ENCODE data around the gene ATN1. TPM values are rescaled to one million over a fixed set of nuclear protein-coding genes. Genes with fewer than 3 reads are reported as not detected.

Gene ATN1
- total RNA-seq, 1 experiment from 2014 or later, result 82.3 TPM

- ChIA-PET CTCF (no interaction called here), POLR2A (no interaction called here)
- Histone ChIP-seq H3K4me3 (ENCODE audit: low read depth in 2 of 2, low read length in 2 of 2) (no peak overlapping the region), H3K27me3 (ENCODE audit: control insufficient read depth, insufficient read depth, low read length) (no peaks in the 10 kb centered on the region), H3K36me3 (ENCODE audit: control insufficient read depth, insufficient read depth, low read length) (peaks cover 16% of the 10 kb centered on the region), H3K9me3 (ENCODE audit: control insufficient read depth, insufficient read depth, low read depth, low read length) (no peaks in the 10 kb centered on the region), H3K4me1 (ENCODE audit: control insufficient read depth, insufficient read depth, low read length) (peaks cover 26% of the 10 kb centered on the region), H3K27ac (ENCODE audit: low read length) (no peak overlapping the region; the same call in 1 of the 2 replicates)
- TF ChIP-seq TCF7L2 (IDR thresholded peaks at IDR 0.05; ENCODE audit: low read depth, low read length) (no peak), POLR2AphosphoS5 (IDR thresholded peaks at IDR 0.05; ENCODE audit: low read depth, low read length) (no peak), SIN3A (IDR thresholded peaks at IDR 0.05; ENCODE audit: borderline replicate concordance, insufficient read depth, low read depth, low read length) (no peak)
- TF ChIP-seq, protein P1, sequence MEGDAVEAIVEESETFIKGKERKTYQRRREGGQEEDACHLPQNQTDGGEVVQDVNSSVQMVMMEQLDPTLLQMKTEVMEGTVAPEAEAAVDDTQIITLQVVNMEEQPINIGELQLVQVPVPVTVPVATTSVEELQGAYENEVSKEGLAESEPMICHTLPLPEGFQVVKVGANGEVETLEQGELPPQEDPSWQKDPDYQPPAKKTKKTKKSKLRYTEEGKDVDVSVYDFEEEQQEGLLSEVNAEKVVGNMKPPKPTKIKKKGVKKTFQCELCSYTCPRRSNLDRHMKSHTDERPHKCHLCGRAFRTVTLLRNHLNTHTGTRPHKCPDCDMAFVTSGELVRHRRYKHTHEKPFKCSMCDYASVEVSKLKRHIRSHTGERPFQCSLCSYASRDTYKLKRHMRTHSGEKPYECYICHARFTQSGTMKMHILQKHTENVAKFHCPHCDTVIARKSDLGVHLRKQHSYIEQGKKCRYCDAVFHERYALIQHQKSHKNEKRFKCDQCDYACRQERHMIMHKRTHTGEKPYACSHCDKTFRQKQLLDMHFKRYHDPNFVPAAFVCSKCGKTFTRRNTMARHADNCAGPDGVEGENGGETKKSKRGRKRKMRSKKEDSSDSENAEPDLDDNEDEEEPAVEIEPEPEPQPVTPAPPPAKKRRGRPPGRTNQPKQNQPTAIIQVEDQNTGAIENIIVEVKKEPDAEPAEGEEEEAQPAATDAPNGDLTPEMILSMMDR (IDR thresholded peaks at IDR 0.05), result no peak
- TF ChIP-seq, protein P2, sequence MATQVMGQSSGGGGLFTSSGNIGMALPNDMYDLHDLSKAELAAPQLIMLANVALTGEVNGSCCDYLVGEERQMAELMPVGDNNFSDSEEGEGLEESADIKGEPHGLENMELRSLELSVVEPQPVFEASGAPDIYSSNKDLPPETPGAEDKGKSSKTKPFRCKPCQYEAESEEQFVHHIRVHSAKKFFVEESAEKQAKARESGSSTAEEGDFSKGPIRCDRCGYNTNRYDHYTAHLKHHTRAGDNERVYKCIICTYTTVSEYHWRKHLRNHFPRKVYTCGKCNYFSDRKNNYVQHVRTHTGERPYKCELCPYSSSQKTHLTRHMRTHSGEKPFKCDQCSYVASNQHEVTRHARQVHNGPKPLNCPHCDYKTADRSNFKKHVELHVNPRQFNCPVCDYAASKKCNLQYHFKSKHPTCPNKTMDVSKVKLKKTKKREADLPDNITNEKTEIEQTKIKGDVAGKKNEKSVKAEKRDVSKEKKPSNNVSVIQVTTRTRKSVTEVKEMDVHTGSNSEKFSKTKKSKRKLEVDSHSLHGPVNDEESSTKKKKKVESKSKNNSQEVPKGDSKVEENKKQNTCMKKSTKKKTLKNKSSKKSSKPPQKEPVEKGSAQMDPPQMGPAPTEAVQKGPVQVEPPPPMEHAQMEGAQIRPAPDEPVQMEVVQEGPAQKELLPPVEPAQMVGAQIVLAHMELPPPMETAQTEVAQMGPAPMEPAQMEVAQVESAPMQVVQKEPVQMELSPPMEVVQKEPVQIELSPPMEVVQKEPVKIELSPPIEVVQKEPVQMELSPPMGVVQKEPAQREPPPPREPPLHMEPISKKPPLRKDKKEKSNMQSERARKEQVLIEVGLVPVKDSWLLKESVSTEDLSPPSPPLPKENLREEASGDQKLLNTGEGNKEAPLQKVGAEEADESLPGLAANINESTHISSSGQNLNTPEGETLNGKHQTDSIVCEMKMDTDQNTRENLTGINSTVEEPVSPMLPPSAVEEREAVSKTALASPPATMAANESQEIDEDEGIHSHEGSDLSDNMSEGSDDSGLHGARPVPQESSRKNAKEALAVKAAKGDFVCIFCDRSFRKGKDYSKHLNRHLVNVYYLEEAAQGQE (IDR thresholded peaks at IDR 0.05; ENCODE audit: insufficient read depth in 1 of 2, low read depth in 2 of 2, low read length in 1 of 2), result no peak
- ATAC-seq (no peak), DNase-seq (ENCODE audit: low read depth, low spot score) (no peak)
- in situ Hi-C loops (cut with HindIII; ENCODE audit: low pct_unique_long_range_greater_than_20kb, low sequenced_read_pairs), result no loop called here
- BruUV-seq (replicated peaks), result no TSS peak
- intact Hi-C loops (cut with micrococcal nuclease; ENCODE audit: unreplicated experiment), result no loop called here
Observed at GRCh38 chr12:6965714-6966113, 38.0 kb downstream of the ATN1 start.

GRCh38 chr12:6966351-6966750, 38.6 kb downstream of the ATN1 start:
- CTCF ChIA-PET, result no interaction called here

More at GRCh38 chr12:6966351-6966750, 38.6 kb downstream of the ATN1 start:
- Histone ChIP-seq H3K27me3 (ENCODE audit: control insufficient read depth, insufficient read depth, low read length) (no peaks in the 10 kb centered on the region), H3K27ac (ENCODE audit: low read length) (no peak overlapping the region), H3K4me3 (ENCODE audit: low read depth in 2 of 2, low read length in 2 of 2) (no peak overlapping the region), H3K36me3 (ENCODE audit: control insufficient read depth, insufficient read depth, low read length) (peaks cover 16% of the 10 kb centered on the region), H3K9me3 (ENCODE audit: control insufficient read depth, insufficient read depth, low read depth, low read length) (no peaks in the 10 kb centered on the region), H3K4me1 (ENCODE audit: control insufficient read depth, insufficient read depth, low read length) (peaks cover 24% of the 10 kb centered on the region)
- BruUV-seq (replicated peaks), result no TSS peak
- DNase-seq (ENCODE audit: low read depth, low spot score) (no peak), ATAC-seq (no peak)
- in situ Hi-C loops (cut with HindIII; ENCODE audit: low pct_unique_long_range_greater_than_20kb, low sequenced_read_pairs) (no loop called here), intact Hi-C loops (cut with micrococcal nuclease; ENCODE audit: unreplicated experiment) (no loop called here)
- TF ChIP-seq TCF7L2 (IDR thresholded peaks at IDR 0.05; ENCODE audit: low read depth, low read length) (no peak), POLR2AphosphoS5 (IDR thresholded peaks at IDR 0.05; ENCODE audit: low read depth, low read length) (no peak), SIN3A (IDR thresholded peaks at IDR 0.05; ENCODE audit: borderline replicate concordance, insufficient read depth, low read depth, low read length) (no peak)
- TF ChIP-seq, protein P1 (IDR thresholded peaks at IDR 0.05), result no peak
- TF ChIP-seq, protein P2 (IDR thresholded peaks at IDR 0.05; ENCODE audit: insufficient read depth in 1 of 2, low read depth in 2 of 2, low read length in 1 of 2), result no peak
- POLR2A ChIA-PET, result no interaction called here

Measured in Panc1 (cell line).